SK-MEL-5 (cell line): Measurements from ENCODE around the gene EDC4. TPM values are rescaled to one million over a fixed set of nuclear protein-coding genes. Genes with fewer than 3 reads are reported as not detected.
"Not testable (repeated sequence)": the region's sequence is repeated elsewhere in the genome, so short reads cannot be mapped to it uniquely, and the experiment has no call there.

Experiments
- DNase-seq: peaks from one replicate; pipeline ENCODE4 v3.0.0-alpha.2; 2016; ENCODE audit warnings: low read depth, low spot score
- in situ Hi-C: cut with HindIII; loops from 2 replicates; pipeline ENCODE4 v1.10.0; 2016; ENCODE audit warnings: low sequenced_read_pairs, high pct_unique_total_duplicates, low pct_unique_long_range_greater_than_20kb
- polyA plus RNA-seq, 2 experiments: library from polyadenylated mRNA; depleted of rRNA; stranded (reverse); fragments of >200 nt; gene quantifications; 2 replicates each; pipeline ENCODE4 v1.2.3, GENCODE V29; 2015
- total RNA-seq: library from RNA; depleted of rRNA; stranded (reverse); fragments of >200 nt; shearing (Covaris generic); gene quantifications from 2 replicates; pipeline ENCODE4 v1.2.3, GENCODE V29; 2014; rRNA removed

The EDC4 gene
- 22.8 and 26.3 TPM in 2 replicates for total RNA-seq
- polyA plus RNA-seq (2015; cell fraction: cytosol; rRNA removed) = 39.1 and 55.9 TPM in 2 replicates
- 190 and 193 TPM in 2 replicates for polyA plus RNA-seq (2015; cell fraction: nucleus; rRNA removed)

GRCh38 chr16:67872631-67873434 is at the start of gene EDC4:
Gene EDC4, plus strand, starts transcription at chr16:67873052. Its CDS starts 210 bp downstream, at chr16:67873262.
- in situ Hi-C loops = no loop called here
- peak; percentile 63 for DNase-seq

- DNase-seq = no peak
- in situ Hi-C loops = no loop called here
Observed at GRCh38 chr16:67825119-67825518, 47.7 kb upstream of the EDC4 start.

- no peak for DNase-seq
- in situ Hi-C loops = no loop called here
Observed at GRCh38 chr16:67825906-67826305, 46.9 kb upstream of the EDC4 start.

GRCh38 chr16:67828651-67829050 is 44.2 kb upstream of the EDC4 start:
- DNase-seq = no peak
- in situ Hi-C loops = no loop called here

- in situ Hi-C loops = no loop called here
- DNase-seq = no peak
Observed at GRCh38 chr16:67833030-67833414, 39.8 kb upstream of the EDC4 start.

GRCh38 chr16:67833415-67834241 is 39.2 kb upstream of the EDC4 start:
- in situ Hi-C loops = no loop called here
- peak; percentile 89 for DNase-seq

- in situ Hi-C loops = no loop called here
- DNase-seq = no peak
Observed at GRCh38 chr16:67834242-67834614, 38.6 kb upstream of the EDC4 start.

- not testable (repeated sequence) for DNase-seq
Observed at GRCh38 chr16:67837190-67837589, 35.7 kb upstream of the EDC4 start.

GRCh38 chr16:67837811-67838210 is 35.0 kb upstream of the EDC4 start:
- in situ Hi-C loops = no loop called here

More at GRCh38 chr16:67837190-67837589, 35.7 kb upstream of the EDC4 start:
- in situ Hi-C loops = not testable (repeated sequence)

GRCh38 chr16:67841198-67841815 is 31.5 kb upstream of the EDC4 start:
- in situ Hi-C loops = no loop called here
- DNase-seq = no peak

More at GRCh38 chr16:67837811-67838210, 35.0 kb upstream of the EDC4 start:
- DNase-seq = no peak

GRCh38 chr16:67841816-67842508 is 30.9 kb upstream of the EDC4 start, which contains the start of gene THAP11:
Gene THAP11, plus strand, starts transcription at chr16:67842320. Its CDS starts 235 bp downstream, at chr16:67842555.
- in situ Hi-C loops = no loop called here
- peak; percentile 95 for DNase-seq

- in situ Hi-C loops = no loop called here
- DNase-seq = peak; percentile 28
Observed at GRCh38 chr16:67842509-67843342, 30.1 kb upstream of the EDC4 start.

- no peak for DNase-seq
- in situ Hi-C loops = no loop called here
Observed at GRCh38 chr16:67843343-67843765, 29.5 kb upstream of the EDC4 start.

- no peak for DNase-seq
- in situ Hi-C loops = no loop called here
Observed at GRCh38 chr16:67844497-67844896, 28.4 kb upstream of the EDC4 start.

GRCh38 chr16:67845291-67846062 is 27.4 kb upstream of the EDC4 start:
- in situ Hi-C loops = no loop called here
- DNase-seq = no peak

- no peak for DNase-seq
- in situ Hi-C loops = no loop called here
Observed at GRCh38 chr16:67846063-67846319, 26.9 kb upstream of the EDC4 start.
